Subcutaneous preadipocyte (primary cell): ENCODE data around the gene REN. TPM values are rescaled to one million over a fixed set of nuclear protein-coding genes. Genes with fewer than 3 reads are reported as not detected.

ENCODE experiments used
- total RNA-seq: library from RNA; depleted of rRNA; stranded (reverse); fragments of >200 nt; gene quantifications from 2 replicates; pipeline ENCODE4 v1.2.3, GENCODE V29; 2012

Gene REN
- total RNA-seq: 0.37 TPM in 1 of 2 replicates, not detected in the other

DNA sequence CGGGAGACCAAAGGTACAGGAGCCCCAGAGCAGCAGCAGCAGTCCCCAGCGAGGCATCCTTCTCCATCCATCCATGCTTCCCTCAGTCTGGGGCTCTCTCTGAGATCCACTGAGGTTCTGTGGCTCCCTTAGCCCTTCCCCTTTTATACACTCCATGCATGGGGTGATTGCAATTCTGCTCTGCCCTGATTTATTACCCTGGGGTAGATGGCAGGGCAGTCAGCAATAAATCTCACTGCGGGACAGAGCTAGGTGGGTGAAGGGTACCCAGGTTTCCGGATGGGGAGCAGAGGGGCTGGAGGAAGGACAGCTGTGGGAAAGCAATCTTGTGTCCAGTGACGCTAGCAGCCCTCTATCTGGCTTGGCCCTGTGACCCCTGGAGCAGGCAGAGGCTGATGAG is at the start of gene REN:
TSS of gene REN (minus strand) at position 119 of the 400 bp plus-strand sequence. CDS start at position 75, 44 bp downstream.

DNA sequence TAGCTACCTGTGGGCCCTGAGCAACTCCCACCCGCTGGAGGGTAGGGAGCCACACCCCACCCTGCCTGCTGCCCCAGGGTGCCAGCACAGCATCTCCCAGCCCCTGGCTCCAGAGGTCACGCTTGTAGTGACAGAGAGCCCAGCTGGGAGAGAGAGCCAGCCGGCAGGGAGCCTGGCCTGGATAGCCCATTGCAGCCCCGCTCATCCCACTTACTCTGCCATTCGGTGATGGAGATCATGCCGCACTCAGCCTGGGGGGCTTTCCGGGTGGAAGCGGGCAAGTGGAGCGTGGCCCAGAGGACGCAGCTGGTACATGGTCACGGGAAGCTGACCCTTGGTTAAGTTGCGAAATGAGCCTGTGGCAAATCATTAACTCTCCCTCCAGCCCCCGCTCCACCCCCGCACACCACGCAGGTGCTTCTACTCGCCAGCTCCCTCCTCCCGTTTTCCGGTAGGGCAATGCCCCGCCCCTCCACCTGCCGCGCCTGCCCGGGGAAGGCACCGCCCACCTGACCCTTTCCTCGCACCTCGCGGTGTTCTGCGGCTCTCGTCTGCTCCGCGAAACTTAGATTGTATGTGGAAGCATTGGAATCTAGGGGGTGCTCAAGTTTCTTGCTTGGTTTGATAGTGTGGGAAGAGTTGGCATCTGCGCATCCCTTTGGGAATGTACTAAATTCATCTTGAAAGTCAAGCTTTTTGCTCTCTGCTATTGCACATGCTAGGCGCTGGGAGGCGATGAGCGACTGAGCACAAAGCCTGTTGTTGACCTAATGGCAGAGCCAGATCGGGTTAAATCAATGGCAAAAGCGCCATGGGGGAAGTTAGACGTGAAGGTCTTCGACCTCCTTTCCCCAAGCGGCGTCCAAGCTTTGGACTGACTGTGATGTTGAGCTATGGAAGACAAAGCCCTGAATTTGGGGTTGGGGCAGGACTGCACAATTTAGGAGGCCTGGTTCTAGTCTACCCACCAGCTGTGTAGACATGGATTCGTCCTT is 47.8 kb upstream of the REN start, which contains the start of gene GOLT1A:
TSS of gene GOLT1A (minus strand) at position 321 of the 995 bp plus-strand sequence. CDS start at position 239, 82 bp downstream.

DNA sequence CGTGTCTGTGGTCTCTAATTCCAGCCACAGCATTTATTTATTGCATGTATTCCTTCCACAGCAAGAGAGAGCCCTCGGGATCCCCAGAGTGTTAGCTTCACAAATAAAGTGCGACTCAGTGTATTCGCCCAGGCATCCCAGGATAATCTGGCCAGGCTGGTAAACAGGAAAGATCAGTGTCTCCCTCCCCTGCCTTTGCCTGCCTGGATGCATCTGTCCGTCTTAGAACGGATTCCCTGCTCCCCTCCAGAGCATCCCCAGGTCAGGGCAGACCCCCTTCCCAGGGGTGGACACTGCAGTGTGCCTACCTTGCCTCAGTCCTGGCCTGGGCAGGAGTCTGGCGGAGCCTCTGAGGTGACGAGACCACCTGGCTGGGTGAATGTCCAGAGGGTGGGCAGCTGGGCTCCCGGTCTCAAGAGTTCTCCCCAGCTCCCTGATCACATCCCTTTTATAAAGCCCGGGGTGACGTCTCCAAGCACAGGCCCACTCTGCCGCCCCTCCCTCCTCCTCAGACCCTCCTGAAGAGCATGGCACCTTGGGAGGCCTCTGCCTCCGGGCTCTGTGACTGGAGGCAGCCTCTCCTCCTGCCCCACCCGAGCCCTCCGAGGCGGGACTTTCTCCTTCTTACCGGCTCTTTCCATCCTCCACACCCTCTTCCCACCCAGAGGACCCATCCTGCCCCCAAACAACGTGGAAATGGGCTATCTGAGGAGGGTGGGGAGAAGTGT is 30.1 kb upstream of the REN start, which contains the start of gene KISS1:
TSS of gene KISS1 (minus strand) at position 424 of the 728 bp plus-strand sequence. CDS start 3,615 bp downstream, outside the sequence.

DNA sequence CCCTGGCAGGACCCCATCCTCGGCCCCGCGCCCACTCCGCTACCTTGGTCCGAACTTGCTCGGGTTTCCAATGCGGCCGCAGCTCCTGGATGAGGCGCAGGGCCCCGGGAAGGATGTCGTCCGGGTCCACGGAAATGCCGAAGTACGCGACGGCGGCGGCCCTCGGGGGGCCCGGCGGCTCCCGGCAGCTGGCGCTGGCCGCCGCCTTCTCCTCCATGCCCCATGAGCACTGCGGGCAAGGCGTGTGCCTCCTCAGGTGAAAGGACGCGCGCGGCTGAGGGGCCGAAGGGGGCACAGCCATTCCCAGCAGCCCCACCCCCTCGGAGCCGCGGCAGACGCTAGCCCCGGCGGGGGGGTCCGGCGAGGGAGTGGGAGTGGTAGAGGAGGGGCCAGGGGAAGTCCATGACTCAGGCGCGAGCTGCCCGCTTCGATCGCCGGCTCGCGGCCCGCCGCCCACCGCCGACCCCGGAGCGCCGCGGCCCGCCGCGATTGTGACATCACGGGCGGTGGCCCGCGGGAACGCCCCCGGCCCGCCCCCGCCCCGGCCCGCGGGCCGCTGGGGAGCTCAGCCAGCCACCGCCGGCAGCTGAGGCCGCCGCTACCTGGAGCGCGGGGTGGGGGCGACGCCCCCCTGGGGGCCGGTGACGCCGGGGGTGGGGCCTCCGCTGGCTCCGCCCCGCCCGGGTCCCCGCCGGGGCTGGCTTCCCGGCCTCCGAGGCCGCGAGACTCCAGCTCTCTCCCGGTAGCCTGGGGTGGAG is 14.4 kb downstream of the REN start, which contains the start of gene ETNK2:
TSS of gene ETNK2 (minus strand) at position 493 of the 758 bp plus-strand sequence. CDS start at position 301, 192 bp downstream.

Other genes starting within 250 kb of the REN start
- 11.4 and 12.9 TPM in 2 replicates for gene SOX13, start 93.2 kb downstream of the REN start, total RNA-seq
- 0.78 and 2.9 TPM in 2 replicates for gene ETNK2, start 14.3 kb downstream of the REN start, total RNA-seq
- not detected in 2 replicates for gene KISS1, start 30.2 kb upstream of the REN start, total RNA-seq
- not detected in 2 replicates for gene GOLT1A, start 47.7 kb upstream of the REN start, total RNA-seq
- 0.20 and 0.37 TPM in 2 replicates for gene PLEKHA6, start 193.6 kb upstream of the REN start, total RNA-seq
- 13.2 and 20.9 TPM in 2 replicates for gene PPP1R15B, start 245.5 kb upstream of the REN start, total RNA-seq